GM12878 (cell line): ENCODE measurements around the gene EPHA1.

Experiments
- NRF1 ChIP-seq: conservative IDR thresholded peaks from 2 replicates; pipeline ENCODE4 v1.6.1; 2011; ENCODE audit warnings: mild to moderate bottlenecking, low read depth, low read length, improper control_type of control experiment
- TF ChIP-seq, protein P1 (sequence below): IDR thresholded peaks from 2 replicates; pipeline ENCODE4 v1.6.1; 2011; ENCODE audit warnings: low read depth, mild to moderate bottlenecking, low read length, moderate library complexity, borderline replicate concordance; ENCODE audit errors: extremely low read depth
- TF ChIP-seq, protein P2 (sequence below), 3 experiments: IDR thresholded peaks in 2 of 3; conservative IDR thresholded peaks in 1 of 3; 2 replicates each; pipeline ENCODE4 v1.5.1; 2011; ENCODE audit warnings: low read depth in 3 of 3, low read length in 3 of 3, mild to moderate bottlenecking in 3 of 3, control low read depth in 2 of 3, moderate library complexity in 2 of 3, inconsistent platforms in 1 of 3, mixed read lengths in 1 of 3; ENCODE audit not compliant: control insufficient read depth in 2 of 3, insufficient read depth in 1 of 3; ENCODE audit errors: extremely low read depth in 1 of 3

DNA sequence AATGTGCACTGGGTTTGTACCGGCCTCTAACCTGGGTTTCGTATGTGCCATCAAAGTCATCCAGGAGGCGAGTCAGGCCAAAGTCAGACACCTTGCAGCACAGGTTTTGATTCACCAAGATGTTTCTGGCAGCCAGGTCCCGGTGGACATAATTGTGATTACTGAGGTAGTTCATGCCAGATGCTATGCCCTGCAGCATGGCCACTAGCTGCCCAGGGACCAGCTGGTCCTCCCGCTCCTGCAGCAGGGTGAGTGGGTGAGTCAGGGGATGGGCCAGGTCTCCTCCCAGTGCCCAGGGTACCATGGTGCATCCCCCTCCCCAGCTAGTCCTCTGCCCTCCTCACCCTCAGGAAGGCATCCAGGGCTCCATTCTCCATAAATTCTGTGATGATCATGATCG lies 13.9 kb downstream of the EPHA1 start:
- TF ChIP-seq, protein P1, sequence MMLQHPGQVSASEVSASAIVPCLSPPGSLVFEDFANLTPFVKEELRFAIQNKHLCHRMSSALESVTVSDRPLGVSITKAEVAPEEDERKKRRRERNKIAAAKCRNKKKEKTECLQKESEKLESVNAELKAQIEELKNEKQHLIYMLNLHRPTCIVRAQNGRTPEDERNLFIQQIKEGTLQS: no peak
- TF ChIP-seq NRF1: no peak
- TF ChIP-seq, protein P2, sequence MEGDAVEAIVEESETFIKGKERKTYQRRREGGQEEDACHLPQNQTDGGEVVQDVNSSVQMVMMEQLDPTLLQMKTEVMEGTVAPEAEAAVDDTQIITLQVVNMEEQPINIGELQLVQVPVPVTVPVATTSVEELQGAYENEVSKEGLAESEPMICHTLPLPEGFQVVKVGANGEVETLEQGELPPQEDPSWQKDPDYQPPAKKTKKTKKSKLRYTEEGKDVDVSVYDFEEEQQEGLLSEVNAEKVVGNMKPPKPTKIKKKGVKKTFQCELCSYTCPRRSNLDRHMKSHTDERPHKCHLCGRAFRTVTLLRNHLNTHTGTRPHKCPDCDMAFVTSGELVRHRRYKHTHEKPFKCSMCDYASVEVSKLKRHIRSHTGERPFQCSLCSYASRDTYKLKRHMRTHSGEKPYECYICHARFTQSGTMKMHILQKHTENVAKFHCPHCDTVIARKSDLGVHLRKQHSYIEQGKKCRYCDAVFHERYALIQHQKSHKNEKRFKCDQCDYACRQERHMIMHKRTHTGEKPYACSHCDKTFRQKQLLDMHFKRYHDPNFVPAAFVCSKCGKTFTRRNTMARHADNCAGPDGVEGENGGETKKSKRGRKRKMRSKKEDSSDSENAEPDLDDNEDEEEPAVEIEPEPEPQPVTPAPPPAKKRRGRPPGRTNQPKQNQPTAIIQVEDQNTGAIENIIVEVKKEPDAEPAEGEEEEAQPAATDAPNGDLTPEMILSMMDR (IDR thresholded peaks at IDR 0.05 in 2 of 3, conservative IDR thresholded peaks at IDR 0.05 in 1 of 3; ENCODE audit: control insufficient read depth in 2 of 3, extremely low read depth in 1 of 3, insufficient read depth in 1 of 3, low read depth in 3 of 3, low read length in 3 of 3): no peak
